OCI-LY3 (cell line): ENCODE results near the gene POLR3K.

Source experiments
- H2AFZ ChIP-seq: fragments of 200-600, 300-600 bp; shearing (Covaris generic); 2 replicates; pipeline ENCODE4 v1.6.0; 2014; ENCODE audit warnings: antibody characterized with exemption, low read depth, low read length
- H3K27ac ChIP-seq: fragments of 200-600, 300-600 bp; sonication (generic); 2 replicates; pipeline ENCODE4 v1.5.1; 2014; ENCODE audit warnings: mild to moderate bottlenecking, low read length, moderate library complexity, mixed read lengths
- H3K27me3 ChIP-seq: fragments of 200-600, 300-600 bp; sonication (generic); 2 replicates; pipeline ENCODE4 v1.6.1; 2014; ENCODE audit warnings: low read depth, low read length, mixed read lengths
- H3K36me3 ChIP-seq: fragments of 200-600, 300-600 bp; sonication (generic); replicated peaks from 2 replicates; pipeline ENCODE3; 2014; ENCODE audit warnings: low read depth, low read length, mixed read lengths
- H3K4me1 ChIP-seq: fragments of 300-600, 200-600 bp; sonication (generic); 2 replicates; pipeline ENCODE4 v1.6.1; 2014; ENCODE audit warnings: low read length, mixed read lengths
- H3K4me2 ChIP-seq: fragments of 200-600, 300-600 bp; sonication (generic); 2 replicates; pipeline ENCODE4 v1.6.1; 2014; ENCODE audit warnings: low read length, mixed read lengths
- H3K4me3 ChIP-seq: fragments of 300-600, 200-600 bp; sonication (generic); 2 replicates; pipeline ENCODE4 v1.5.1; 2014; ENCODE audit warnings: antibody characterized with exemption, mild to moderate bottlenecking, low read length, moderate library complexity
- H3K79me2 ChIP-seq: fragments of 300-600, 200-600 bp; shearing (Covaris generic); 2 replicates; pipeline ENCODE4 v1.6.1; 2014; ENCODE audit warnings: mild to moderate bottlenecking, low read length, mixed read lengths
- H3K9ac ChIP-seq: fragments of 300-600, 200-600 bp; shearing (Covaris generic); 2 replicates; pipeline ENCODE4 v1.6.0; 2014; ENCODE audit warnings: mild to moderate bottlenecking, low read length, moderate library complexity
- H3K9me3 ChIP-seq: fragments of 200-600, 300-600 bp; shearing (Covaris generic); 2 replicates; pipeline ENCODE4 v1.6.1; 2014; ENCODE audit warnings: low read length, mixed read lengths; ENCODE audit not compliant: insufficient read depth
- H4K20me1 ChIP-seq: fragments of 200-600, 300-600 bp; sonication (generic); 2 replicates; pipeline ENCODE4 v1.6.1; 2016; ENCODE audit warnings: low read length, mixed read lengths; ENCODE audit not compliant: insufficient read depth
- CTCF ChIP-seq: fragments of 200-600, 300-600 bp; sonication (generic); IDR thresholded peaks from 2 replicates; pipeline ENCODE4 v1.5.1; 2014; ENCODE audit warnings: antibody characterized with exemption, low read length, low read depth
- EZH2phosphoT487 ChIP-seq: fragments of 200-600 bp; shearing (Covaris generic); IDR thresholded peaks from 2 replicates; pipeline ENCODE4 v1.6.1; 2018; ENCODE audit warnings: antibody characterized with exemption, mixed run types, low read depth

Gene POLR3K

GRCh38 chr16:60166-60565 lies 6.8 kb upstream of the POLR3K start:
- H3K9me3 ChIP-seq, result no peaks in the 10 kb centered on the region
- H3K4me1 ChIP-seq, result peaks cover 9% of the 10 kb centered on the region
- peaks cover under 1% of the 10 kb centered on the region; the same call in 1 of the 2 replicates for H3K79me2 ChIP-seq
- TF ChIP-seq EZH2phosphoT487, result no peak
- TF ChIP-seq CTCF, result no peak
- no peak overlapping the region for H3K4me2 ChIP-seq
- no peak overlapping the region for H3K27ac ChIP-seq
- H3K36me3 ChIP-seq, result peaks cover 34% of the 10 kb centered on the region
- no peaks in the 10 kb centered on the region for H3K27me3 ChIP-seq
- no peak overlapping the region for H3K4me3 ChIP-seq
- H2AFZ ChIP-seq, result no peak overlapping the region
- no peaks in the 10 kb centered on the region for H4K20me1 ChIP-seq
- no peak overlapping the region for H3K9ac ChIP-seq

- no peak overlapping the region for H3K4me2 ChIP-seq
- H3K4me3 ChIP-seq, result no peak overlapping the region
- H3K27me3 ChIP-seq, result no peaks in the 10 kb centered on the region
- no peak overlapping the region for H3K9ac ChIP-seq
- no peak for TF ChIP-seq CTCF
- no peak for TF ChIP-seq EZH2phosphoT487
- no peaks in the 10 kb centered on the region for H3K9me3 ChIP-seq
- H2AFZ ChIP-seq, result no peak overlapping the region
- H4K20me1 ChIP-seq, result no peaks in the 10 kb centered on the region
- no peak overlapping the region for H3K27ac ChIP-seq
- peaks cover 34% of the 10 kb centered on the region for H3K36me3 ChIP-seq
- H3K4me1 ChIP-seq, result peaks cover 11% of the 10 kb centered on the region
- H3K79me2 ChIP-seq, result peaks cover 7% of the 10 kb centered on the region; the same call in 1 of the 2 replicates
Observed at GRCh38 chr16:59440-60059, 6.1 kb upstream of the POLR3K start.

- H3K4me2 ChIP-seq, result no peak overlapping the region
- TF ChIP-seq CTCF (no peak), EZH2phosphoT487 (no peak)
- no peaks in the 10 kb centered on the region for H3K9me3 ChIP-seq
- H2AFZ ChIP-seq, result no peak overlapping the region
- H3K36me3 ChIP-seq, result peaks cover 34% of the 10 kb centered on the region
- no peak overlapping the region for H3K4me3 ChIP-seq
- H3K27me3 ChIP-seq, result no peaks in the 10 kb centered on the region
- H3K4me1 ChIP-seq, result peaks cover 14% of the 10 kb centered on the region
- no peak overlapping the region for H3K9ac ChIP-seq
- H3K27ac ChIP-seq, result no peak overlapping the region
- H3K79me2 ChIP-seq, result peaks cover 14% of the 10 kb centered on the region
- no peaks in the 10 kb centered on the region for H4K20me1 ChIP-seq
Observed at GRCh38 chr16:58491-59439, 5.4 kb upstream of the POLR3K start.

GRCh38 chr16:57711-58110 lies 4.3 kb upstream of the POLR3K start:
- Histone ChIP-seq H3K27me3 (no peaks in the 10 kb centered on the region), H3K4me2 (no peak overlapping the region), H3K9me3 (no peaks in the 10 kb centered on the region), H4K20me1 (no peaks in the 10 kb centered on the region), H3K27ac (no peak overlapping the region), H3K9ac (no peak overlapping the region), H3K79me2 (peaks cover 22% of the 10 kb centered on the region), H3K4me3 (no peak overlapping the region), H2AFZ (no peak overlapping the region), H3K4me1 (peaks cover 14% of the 10 kb centered on the region), H3K36me3 (peaks cover 34% of the 10 kb centered on the region)
- TF ChIP-seq CTCF (no peak), EZH2phosphoT487 (no peak)
